ENCODE results near the gene INPP5A. TPM values are rescaled to one million over a fixed set of nuclear protein-coding genes. Genes with fewer than 3 reads are reported as not detected.
A peak's percentile ranks its signal among the peaks of the same experiment; 100 is the strongest.

INPP5A gene
- total and polyA plus RNA-seq, 9 of the 15 experiments (the other 6 are each of a cell fraction or from before 2014, with no cell fraction given) = 0.66 to 11.6 (median 7.7) TPM

DNA sequence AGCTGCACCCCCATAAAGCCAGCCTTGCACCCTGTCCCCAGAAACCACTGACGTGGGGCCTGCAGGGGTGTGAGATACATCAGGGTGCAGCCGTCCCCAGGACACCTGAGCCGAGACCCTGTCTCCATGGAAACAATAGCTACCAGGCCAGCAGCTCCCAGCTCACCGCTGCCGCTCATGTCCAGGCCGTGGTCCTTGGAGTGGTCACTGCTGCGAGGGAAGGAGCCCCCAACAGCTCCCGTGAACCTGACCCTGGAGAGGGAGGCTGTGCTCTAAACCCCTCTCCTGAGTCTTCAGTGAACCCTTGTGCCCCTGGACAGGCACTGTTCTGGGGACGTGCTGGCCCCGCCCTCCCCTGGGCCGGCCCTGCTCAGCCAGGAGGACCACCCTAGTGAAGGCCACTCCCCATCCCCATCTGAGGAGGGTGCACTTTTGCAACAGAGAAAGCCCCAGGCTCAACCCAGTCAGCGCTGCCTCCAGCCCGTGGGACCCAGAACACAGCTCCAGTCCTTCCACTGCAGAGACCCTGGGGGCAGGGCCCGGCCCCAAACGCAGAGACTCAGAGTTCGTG is 19.6 kb upstream of the INPP5A start:
- WGBS (ENCODE audit: insufficient coverage, low coverage, missing lambda C conversion rate) = 45% methylated on average over 11 of the region's 16 CpGs
- FAIRE-seq = no peak
- peaks cover 0 to 22% of the 10 kb centered on the region in 2 experiments; a peak in 2 of 5 replicates for H3K27me3 ChIP-seq (ENCODE audit: control insufficient read depth in 2 of 2, insufficient read depth in 2 of 2, low read length in 2 of 2)
- ChIA-PET POLR2A (no interaction called here), CTCF (ENCODE audit: low intra/inter-chr PET ratio) (no interaction called here)
- no peak overlapping the region for H3K27ac ChIP-seq (ENCODE audit: extremely low read depth, low read depth, low read length)
- peak overlapping the region; percentile 58 for H2AFZ ChIP-seq (ENCODE audit: low read depth, low read length)
- DNase-seq (ENCODE audit: extremely low read depth in 1 of 4, low spot score in 3 of 4) = peak in 2 of 4 experiments; percentile 27 to 33
- peak overlapping the region; percentile 72; the same call in 1 of the 2 replicates for H3K4me2 ChIP-seq (ENCODE audit: insufficient read depth, low read length)
- intact Hi-C loops (cut with micrococcal nuclease) = loop anchor here (1.0 kb wide), 1 partner anchor 32 kb away; no protein-coding TSS in a partner anchor
- ATAC-seq = no peak
- H3K9ac ChIP-seq (ENCODE audit: insufficient read depth in 1 of 2, low read depth in 2 of 2, low read length in 2 of 2) = no peak overlapping the region
- TF ChIP-seq RFX1 (IDR thresholded peaks at IDR 0.05) (peak; percentile 46; the same call in 1 of the 2 replicates), KDM4B (IDR thresholded peaks at IDR 0.05; ENCODE audit: borderline replicate concordance in 2 of 2, low read depth in 1 of 2) (no peak)
- H3K9me1 ChIP-seq (ENCODE audit: control insufficient read depth, insufficient read depth, low read length) = peaks cover 3% of the 10 kb centered on the region
- in situ Hi-C loops (cut with MboI) = no loop called here
- no peaks in the 10 kb centered on the region for H3K9me3 ChIP-seq (replicated peaks; ENCODE audit: control insufficient read depth, insufficient read depth, low read depth, low read length)
- H4K20me1 ChIP-seq (replicated peaks; ENCODE audit: control insufficient read depth, insufficient read depth, low read length) = no peaks in the 10 kb centered on the region
- H3K4me3 ChIP-seq = no peak overlapping the region
- BruUV-seq (replicated peaks) = no TSS peak
- H3K36me3 ChIP-seq (ENCODE audit: control insufficient read depth, insufficient read depth, low read length) = no peaks in the 10 kb centered on the region
- no peaks in the 10 kb centered on the region for H3K79me2 ChIP-seq (ENCODE audit: control insufficient read depth, insufficient read depth, low read length)
- H3K4me1 ChIP-seq (replicated peaks in 1 of 2; ENCODE audit: control insufficient read depth in 2 of 2, insufficient read depth in 2 of 2, low read length in 2 of 2) = peaks cover 25 to 51% of the 10 kb centered on the region in 2 experiments

DNA sequence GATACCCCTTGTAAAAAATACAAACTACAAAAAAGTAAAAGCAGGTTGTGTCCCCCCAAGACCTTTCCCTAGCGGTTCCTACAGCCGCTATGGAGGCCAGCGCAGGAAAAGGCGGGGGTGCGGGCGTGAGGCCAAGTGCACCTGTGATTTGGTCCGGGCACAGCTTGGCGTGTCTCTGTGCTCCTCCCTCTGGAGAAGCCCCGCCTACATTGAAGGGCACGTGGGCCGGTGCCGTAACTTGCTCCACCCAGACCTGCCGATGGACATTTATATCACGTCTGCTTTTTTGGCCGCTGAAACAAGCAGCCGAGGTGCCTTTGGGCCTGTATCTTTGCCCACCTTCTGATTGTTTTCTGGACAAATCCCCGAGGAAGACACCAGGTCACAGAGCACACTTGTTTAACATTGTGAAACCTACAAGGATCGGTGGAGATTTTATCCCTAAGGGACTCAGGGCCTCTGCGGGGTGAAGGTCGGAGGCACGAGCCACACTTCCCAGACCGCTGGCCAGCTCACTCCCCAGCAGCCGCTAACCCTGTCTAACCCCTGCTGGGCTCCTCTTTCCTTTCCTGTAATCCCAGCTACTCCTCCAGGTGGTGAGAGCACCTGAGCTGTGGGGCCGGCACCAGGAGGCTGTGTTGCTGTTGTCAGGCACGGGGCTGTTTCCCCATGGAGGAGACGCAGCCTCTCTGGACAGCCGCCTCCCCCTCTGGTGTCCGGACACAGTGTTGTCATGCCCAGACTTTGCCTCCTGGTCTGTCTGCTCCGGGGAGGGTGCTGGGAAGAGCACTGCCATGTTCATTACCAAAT is 18.8 kb upstream of the INPP5A start:
- ChIA-PET CTCF (ENCODE audit: low intra/inter-chr PET ratio) (no interaction called here), POLR2A (no interaction called here)
- Histone ChIP-seq H3K4me3 (no peak overlapping the region), H3K4me2 (ENCODE audit: insufficient read depth, low read length) (peak overlapping the region; percentile 72), H3K27ac (ENCODE audit: extremely low read depth, low read depth, low read length) (no peak overlapping the region), H3K9me1 (ENCODE audit: control insufficient read depth, insufficient read depth, low read length) (peaks cover 3% of the 10 kb centered on the region), H3K36me3 (ENCODE audit: control insufficient read depth, insufficient read depth, low read length) (no peaks in the 10 kb centered on the region), H3K27me3 (ENCODE audit: control insufficient read depth in 2 of 2, insufficient read depth in 2 of 2, low read length in 2 of 2) (peaks cover 4 to 29% of the 10 kb centered on the region in 2 experiments; a peak in 3 of 5 replicates), H3K9me3 (replicated peaks; ENCODE audit: control insufficient read depth, insufficient read depth, low read depth, low read length) (no peaks in the 10 kb centered on the region), H4K20me1 (replicated peaks; ENCODE audit: control insufficient read depth, insufficient read depth, low read length) (no peaks in the 10 kb centered on the region), H2AFZ (ENCODE audit: low read depth, low read length) (peak overlapping the region; percentile 86), H3K9ac (ENCODE audit: insufficient read depth in 1 of 2, low read depth in 2 of 2, low read length in 2 of 2) (peak overlapping the region in 1 of 2 experiments; percentile 58; a peak in 2 of 4 replicates), H3K4me1 (replicated peaks in 1 of 2; ENCODE audit: control insufficient read depth in 2 of 2, insufficient read depth in 2 of 2, low read length in 2 of 2) (peaks cover 25 to 51% of the 10 kb centered on the region in 2 experiments), H3K79me2 (ENCODE audit: control insufficient read depth, insufficient read depth, low read length) (no peaks in the 10 kb centered on the region)
- peak; percentile 66 for FAIRE-seq
- intact Hi-C loops (cut with micrococcal nuclease) (no loop called here), in situ Hi-C loops (cut with MboI) (no loop called here)
- DNase-seq (ENCODE audit: extremely low read depth in 1 of 4, low spot score in 3 of 4) = peak; percentile 61 to 71 (median 65)
- ATAC-seq = peak; percentile 88
- WGBS (ENCODE audit: insufficient coverage, low coverage, missing lambda C conversion rate) = 6% methylated on average over 28 of the region's 29 CpGs
- BruUV-seq (replicated peaks) = no TSS peak
- TF ChIP-seq HDAC8 (tag; IDR thresholded peaks at IDR 0.05) (no peak), GABPA (tag; conservative IDR thresholded peaks at IDR 0.05; ENCODE audit: low read depth) (no peak; the same call in 1 of the 2 replicates), ZNF79 (CRISPR knock-in tag; IDR thresholded peaks at IDR 0.05; ENCODE audit: low read depth) (no peak), ZBTB33 (CRISPR knock-in tag; IDR thresholded peaks at IDR 0.05) (0 out of 2 replicates have a peak, but pooled peaks have one; percentile 23), ZNF583 (CRISPR knock-in tag; IDR thresholded peaks at IDR 0.05) (no peak), NR0B1 (IDR thresholded peaks at IDR 0.05; ENCODE audit: partially characterized antibody) (no peak)
- TF ChIP-seq, protein P1, sequence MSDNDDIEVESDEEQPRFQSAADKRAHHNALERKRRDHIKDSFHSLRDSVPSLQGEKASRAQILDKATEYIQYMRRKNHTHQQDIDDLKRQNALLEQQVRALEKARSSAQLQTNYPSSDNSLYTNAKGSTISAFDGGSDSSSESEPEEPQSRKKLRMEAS (CRISPR knock-in tag; IDR thresholded peaks at IDR 0.05) = peak; percentile 56

Data from K562 (cell line).